ENCODE measurements around the gene PCK2. TPM values are rescaled to one million over a fixed set of nuclear protein-coding genes. Genes with fewer than 3 reads are reported as not detected.
"Not testable (repeated sequence)": the region's sequence is repeated elsewhere in the genome, so short reads cannot be mapped to it uniquely, and the experiment has no call there.

Gene PCK2
- total RNA-seq: 10 to 100 TPM; 10.5 to 13.5 (median 12.8) TPM

DNA sequence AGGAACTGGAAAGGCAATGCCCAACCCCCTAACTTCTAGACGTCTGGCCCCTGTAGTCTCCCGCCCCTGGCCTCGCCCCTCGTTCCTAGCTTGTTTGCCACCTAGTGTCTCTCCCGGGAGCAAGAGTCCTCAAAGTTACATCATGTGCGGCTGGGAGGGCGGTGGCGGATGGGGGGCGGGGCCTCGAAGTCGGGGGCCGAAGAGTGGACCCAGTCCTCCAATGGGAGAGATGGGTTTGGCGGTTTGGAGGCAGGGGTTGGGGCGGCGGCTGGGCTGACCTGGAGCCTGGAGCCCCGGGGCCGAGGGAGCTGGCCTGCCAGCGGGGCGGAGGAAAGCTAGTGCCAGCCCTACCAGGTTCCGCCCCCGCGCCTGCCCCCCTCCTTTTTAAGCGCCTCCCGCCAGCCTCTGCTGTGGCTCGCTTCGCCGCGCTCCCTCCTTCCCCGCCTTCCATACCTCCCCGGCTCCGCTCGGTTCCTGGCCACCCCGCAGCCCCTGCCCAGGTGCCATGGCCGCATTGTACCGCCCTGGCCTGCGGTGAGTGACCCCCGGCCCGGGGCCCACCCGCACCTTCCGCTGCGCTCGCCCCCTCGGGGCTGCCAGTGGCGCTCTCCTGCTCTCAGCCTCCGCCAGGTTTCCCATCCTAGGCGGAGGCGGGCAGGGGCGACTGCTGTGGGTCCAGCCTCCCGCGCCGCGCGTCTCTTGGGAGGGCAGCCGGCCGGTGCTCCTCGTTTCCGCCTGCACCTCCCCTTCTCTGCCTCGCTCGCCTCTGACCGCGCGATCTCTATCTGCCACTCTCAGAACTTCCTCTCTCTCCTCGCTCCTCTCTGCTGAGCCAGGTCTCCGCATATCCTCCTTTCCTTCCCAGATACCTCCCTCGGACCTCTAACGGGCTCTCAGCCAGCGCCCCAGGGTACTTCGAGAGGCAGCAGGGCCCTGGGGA lies at the start of gene PCK2:
PCK2 (plus strand) TSS at position 411 of the 940 bp plus-strand sequence; CDS start at position 506, 95 bp downstream.
- TF ChIP-seq, protein P1, sequence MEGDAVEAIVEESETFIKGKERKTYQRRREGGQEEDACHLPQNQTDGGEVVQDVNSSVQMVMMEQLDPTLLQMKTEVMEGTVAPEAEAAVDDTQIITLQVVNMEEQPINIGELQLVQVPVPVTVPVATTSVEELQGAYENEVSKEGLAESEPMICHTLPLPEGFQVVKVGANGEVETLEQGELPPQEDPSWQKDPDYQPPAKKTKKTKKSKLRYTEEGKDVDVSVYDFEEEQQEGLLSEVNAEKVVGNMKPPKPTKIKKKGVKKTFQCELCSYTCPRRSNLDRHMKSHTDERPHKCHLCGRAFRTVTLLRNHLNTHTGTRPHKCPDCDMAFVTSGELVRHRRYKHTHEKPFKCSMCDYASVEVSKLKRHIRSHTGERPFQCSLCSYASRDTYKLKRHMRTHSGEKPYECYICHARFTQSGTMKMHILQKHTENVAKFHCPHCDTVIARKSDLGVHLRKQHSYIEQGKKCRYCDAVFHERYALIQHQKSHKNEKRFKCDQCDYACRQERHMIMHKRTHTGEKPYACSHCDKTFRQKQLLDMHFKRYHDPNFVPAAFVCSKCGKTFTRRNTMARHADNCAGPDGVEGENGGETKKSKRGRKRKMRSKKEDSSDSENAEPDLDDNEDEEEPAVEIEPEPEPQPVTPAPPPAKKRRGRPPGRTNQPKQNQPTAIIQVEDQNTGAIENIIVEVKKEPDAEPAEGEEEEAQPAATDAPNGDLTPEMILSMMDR (IDR thresholded peaks at IDR 0.05): peak in 3 of 6 experiments; percentile 11 to 27 (median 16)
- peak in 1 of 4 donors; percentile 71 for TF ChIP-seq POLR2A (IDR thresholded peaks at IDR 0.05)
- intact Hi-C loops (cut with DNase I): no loop called here
- no peaks in the 10 kb centered on the region for H3K9me3 ChIP-seq
- H3K4me1 ChIP-seq: peaks cover 18 to 30% (median 21%) of the 10 kb centered on the region in 3 donors
- H3K36me3 ChIP-seq: peaks cover 0 to 17% (median 0%) of the 10 kb centered on the region in 3 donors
- peak; percentile 72 for DNase-seq
- peak within 1 kb of the TSS; percentile 96 to 98 (median 98) for H3K27ac ChIP-seq
- no peaks in the 10 kb centered on the region for H3K27me3 ChIP-seq
- WGBS, 2 donors: 0% methylated on average over 22 to 23 of the region's 68 CpGs
- H3K4me3 ChIP-seq: peak within 1 kb of the TSS; percentile 90 to 96 (median 94)

DNA sequence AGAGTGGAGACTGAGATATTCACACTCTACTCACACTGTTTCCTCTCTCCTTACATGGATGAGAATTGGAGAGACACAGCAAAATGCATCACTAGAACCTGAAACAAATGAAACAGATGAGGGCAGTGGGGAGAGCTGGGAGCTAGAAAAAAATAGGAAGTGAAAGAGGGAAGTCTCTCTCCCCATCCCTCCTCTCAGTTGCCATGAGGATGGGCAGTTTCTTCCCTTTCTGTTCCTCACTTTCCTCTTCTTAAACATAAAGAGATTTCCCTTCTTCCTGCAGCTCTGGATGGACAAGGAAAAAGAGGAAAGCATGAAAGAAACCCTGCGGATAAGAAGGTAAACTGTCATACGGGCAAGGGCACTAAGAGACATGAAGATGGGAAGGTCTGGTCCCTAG lies 45.1 kb upstream of the PCK2 start:
- 67 to 80% methylated on average over 1 of the region's 2 CpGs for WGBS, 2 donors
- DNase-seq; intact Hi-C loops (cut with DNase I): not testable (repeated sequence)

DNA sequence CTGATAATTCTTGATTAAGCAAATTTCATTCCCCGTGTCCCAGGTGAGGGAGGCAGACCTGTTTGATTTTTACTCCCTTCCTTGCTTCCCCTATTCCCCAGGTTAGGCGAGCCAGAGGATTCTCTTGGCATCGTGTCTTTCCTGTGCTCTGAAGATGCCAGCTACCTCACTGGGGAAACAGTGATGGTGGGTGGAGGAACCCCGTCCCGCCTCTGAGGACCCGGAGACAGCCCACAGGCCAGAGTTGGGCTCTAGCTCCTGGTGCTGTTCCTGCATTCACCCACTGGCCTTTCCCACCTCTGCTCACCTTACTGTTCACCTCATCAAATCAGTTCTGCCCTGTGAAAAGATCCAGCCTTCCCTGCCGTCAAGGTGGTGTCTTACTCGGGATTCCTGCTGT lies 43.4 kb upstream of the PCK2 start:
- DNase-seq; H3K36me3 ChIP-seq; intact Hi-C loops (cut with DNase I); H3K9me3 ChIP-seq; H3K27ac ChIP-seq; H3K4me3 ChIP-seq: not testable (repeated sequence)
- WGBS, 2 donors: 53 to 70% methylated on average over 5 to 6 of the region's 8 CpGs
- Histone ChIP-seq H3K27me3 (peaks cover 0 to 16% (median 0%) of the 10 kb centered on the region in 4 donors), H3K4me1 (peaks cover 11 to 29% (median 15%) of the 10 kb centered on the region in 3 donors)

More for the DNA sequence above, 45.1 kb upstream of the PCK2 start:
- H3K36me3 ChIP-seq, H3K4me3 ChIP-seq, H3K9me3 ChIP-seq, H3K27ac ChIP-seq, H3K27me3 ChIP-seq: not testable (repeated sequence)
- peaks cover 11 to 34% (median 15%) of the 10 kb centered on the region in 3 donors for H3K4me1 ChIP-seq

DNA sequence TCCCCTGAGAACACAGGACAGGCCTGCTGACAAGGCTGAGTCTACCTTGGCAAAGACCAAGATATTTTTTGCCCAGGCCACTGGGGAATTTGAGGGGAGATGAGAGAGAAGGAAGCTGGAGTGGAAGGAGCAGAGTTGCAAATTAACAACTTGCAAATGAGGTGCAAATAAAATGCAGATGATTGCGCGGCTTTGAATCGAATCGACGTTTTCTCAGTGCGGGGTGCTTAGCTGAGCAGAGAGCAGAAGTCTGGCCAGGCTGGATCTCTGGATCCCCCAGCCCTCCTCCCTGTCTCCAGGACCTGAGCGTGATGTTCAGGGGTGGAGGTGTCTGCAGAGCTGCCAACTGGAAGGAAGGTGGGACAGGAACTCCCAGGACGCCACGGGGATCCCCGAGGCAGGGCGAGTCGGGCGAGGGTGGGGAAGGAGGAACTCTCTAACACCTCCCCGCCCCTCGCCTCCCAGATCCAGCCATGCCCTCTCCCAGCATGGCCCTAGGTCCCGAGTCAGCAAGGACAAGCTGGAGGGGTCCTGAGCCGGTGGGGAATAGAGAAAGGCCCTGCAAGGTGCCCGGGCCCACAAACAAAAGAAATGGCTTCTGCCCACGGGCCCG lies 42.8 kb upstream of the PCK2 start:
- peak overlapping the region; percentile 68 to 85 (median 82) for H3K27ac ChIP-seq
- peaks cover 0 to 17% (median 0%) of the 10 kb centered on the region in 4 donors for H3K27me3 ChIP-seq
- DNase-seq: no peak
- H3K36me3 ChIP-seq: no peaks in the 10 kb centered on the region
- no peaks in the 10 kb centered on the region for H3K9me3 ChIP-seq
- H3K4me1 ChIP-seq: peaks cover 11 to 29% (median 15%) of the 10 kb centered on the region in 3 donors
- 40 to 47% methylated on average over 6 to 7 of the region's 20 CpGs for WGBS, 2 donors
- intact Hi-C loops (cut with DNase I): no loop called here
- TF ChIP-seq POLR2A (IDR thresholded peaks at IDR 0.05): no peak
- TF ChIP-seq, protein P1 (IDR thresholded peaks at IDR 0.05): no peak
- H3K4me3 ChIP-seq: peak overlapping the region; percentile 50 to 74 (median 62)

DNA sequence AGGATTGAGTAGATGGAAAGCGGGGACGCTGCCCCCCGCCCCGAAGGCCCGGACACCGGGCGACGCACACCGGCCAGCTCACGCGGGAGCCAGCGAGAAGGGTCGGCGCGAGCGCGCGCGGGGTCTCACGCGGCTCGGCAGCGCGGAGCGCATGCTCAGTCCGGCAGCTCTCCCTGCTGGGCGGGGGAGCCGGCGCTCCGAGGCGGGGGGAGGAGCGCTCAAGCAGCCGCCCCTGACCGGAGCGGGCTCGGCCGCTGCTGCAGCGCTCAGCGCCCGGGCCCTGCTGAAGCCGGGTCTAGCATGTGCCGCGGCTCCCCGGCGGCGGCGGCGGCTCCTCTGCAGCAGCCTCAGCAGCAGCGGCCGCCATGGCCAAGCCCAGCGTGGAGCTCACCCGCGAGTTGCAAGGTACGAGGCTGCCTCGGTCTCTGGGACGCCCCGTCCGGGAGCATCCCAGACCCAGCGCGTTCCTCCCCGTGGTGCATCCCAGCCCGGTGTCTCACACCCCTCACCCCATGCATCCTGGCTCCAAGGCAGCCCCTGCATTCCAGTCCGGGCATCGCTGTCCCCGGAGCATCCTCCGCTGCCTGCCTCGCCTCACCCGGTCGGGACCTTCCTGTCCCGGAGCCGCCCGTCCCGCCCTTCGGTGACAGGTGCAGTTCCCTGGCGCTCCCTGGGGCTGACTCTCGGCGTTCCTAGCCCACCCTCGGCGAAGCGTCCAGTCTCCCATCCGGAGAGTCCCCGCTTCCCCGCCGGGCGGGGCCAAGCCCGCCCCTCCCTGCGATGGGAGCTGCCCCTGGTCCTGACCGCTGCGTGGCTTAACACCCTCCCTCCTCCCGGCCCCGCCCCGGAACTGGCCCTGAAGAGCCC lies 42.1 kb upstream of the PCK2 start, which contains the start of gene CARMIL3:
CARMIL3 (plus strand) TSS at position 221 of the 867 bp plus-strand sequence; CDS start at position 366, 145 bp downstream.
- Histone ChIP-seq H3K27ac (peak within 1 kb of the TSS; percentile 68 to 85 (median 82)), H3K9me3 (no peaks in the 10 kb centered on the region), H3K4me1 (peaks cover 11 to 29% (median 15%) of the 10 kb centered on the region in 3 donors), H3K36me3 (no peaks in the 10 kb centered on the region), H3K4me3 (peak within 1 kb of the TSS; percentile 50 to 74 (median 62)), H3K27me3 (peaks cover 0 to 19% (median 0%) of the 10 kb centered on the region in 4 donors)
- peak in 1 of 4 donors; percentile 28 for TF ChIP-seq POLR2A (IDR thresholded peaks at IDR 0.05)
- TF ChIP-seq, protein P1 (IDR thresholded peaks at IDR 0.05): peak in 1 of 6 experiments; percentile 18
- intact Hi-C loops (cut with DNase I): no loop called here
- DNase-seq: no peak
- 0% methylated on average over 1 of the region's 92 CpGs; no CpG with 5 or more reads in 1 of the 2 donors for WGBS, 2 donors
